Upper lobe of left lung (tissue), 6 donors: ENCODE data around the gene ASPRV1. TPM values are rescaled to one million over a fixed set of nuclear protein-coding genes. Genes with fewer than 3 reads are reported as not detected.

Source experiments
- ATAC-seq, 2 donors: fragments of 200-7000 bp; cut with Tn5 transposase; one replicate each; pipeline ENCODE4 v1.9.1; 2022; ENCODE audit warnings: mild to moderate bottlenecking in 2 of 2, moderate library complexity in 2 of 2; ENCODE audit not compliant: low FRiP score in 2 of 2
- DNase-seq, 2 donors: peaks; one replicate each; pipeline ENCODE4 v3.0.0-alpha.2; 2019 to 2020
- H3K27ac ChIP-seq, 4 donors: fragments of 200-600 bp; sonication (generic); one replicate each; pipeline ENCODE4 v1.5.1; 2016 to 2019
- H3K27me3 ChIP-seq, 4 donors: fragments of 200-600 bp; sonication (generic); one replicate each; pipeline ENCODE4 v1.5.1; 2017 to 2019
- H3K36me3 ChIP-seq, 4 donors: fragments of 200-600 bp; sonication (generic); one replicate each; pipeline ENCODE4 v1.5.1; 2016 to 2019
- H3K4me1 ChIP-seq, 4 donors: fragments of 200-600 bp; sonication (generic); one replicate each; pipeline ENCODE4 v1.5.1; 2018 to 2019
- H3K4me3 ChIP-seq, 4 donors: fragments of 200-600 bp; sonication (generic); one replicate each; pipeline ENCODE4 v1.5.1; 2017 to 2019; ENCODE audit warnings: mild to moderate bottlenecking in 2 of 4, moderate library complexity in 1 of 4
- H3K9me3 ChIP-seq, 4 donors: fragments of 200-600 bp; sonication (generic); one replicate each; pipeline ENCODE4 v1.5.1; 2018 to 2019
- EP300 ChIP-seq, 4 donors: sonication (generic); formaldehyde crosslinking; IDR thresholded peaks; one replicate each; pipeline ENCODE4 v1.5.1; 2017; ENCODE audit warnings: antibody characterized with exemption in 4 of 4, control low read depth in 2 of 4
- POLR2A ChIP-seq, 4 donors: fragments of 450-650 bp; IDR thresholded peaks; one replicate each; pipeline ENCODE4 v1.5.1; 2016 to 2017; ENCODE audit warnings: antibody characterized with exemption in 4 of 4, mild to moderate bottlenecking in 2 of 4
- POLR2AphosphoS5 ChIP-seq, 2 donors: sonication (generic); formaldehyde crosslinking; IDR thresholded peaks; one replicate each; pipeline ENCODE4 v1.5.1; 2017; ENCODE audit warnings: antibody characterized with exemption in 2 of 2
- WGBS, 2 donors: methylation state at CpG; one replicate each; pipeline ENCODE4 v1.1.5; 2017 to 2018; 5-methylcytosine and 5-hydroxymethylcytosine counted together
- total RNA-seq, 6 donors: library from RNA; depleted of rRNA in 4 of 6; stranded (reverse); fragments of >200 nt in 4 of 6; gene quantifications; one replicate each; pipeline versions ENCODE4 v1.1.0 to v1.2.1, GENCODE V29; 2016 to 2021
- TF ChIP-seq, protein P1 (sequence below), 6 experiments: fragments of 450-650 bp in 4 of 6; fragments of 200-600 bp in 2 of 6; sonication (generic) in 2 of 6; IDR thresholded peaks; one replicate each; pipeline ENCODE4 v1.5.1; 2016 to 2019; ENCODE audit warnings: antibody characterized with exemption in 6 of 6
- donor health status: DM: no; HTN: no; CAD: no; lungs with moderate emphysema.
- donor health status: DM: no; HTN: yes; CAD: no; lungs with severe emphysema.

The ASPRV1 gene
- total RNA-seq, 6 donors from 2014 or later: 1.0 to 2.1 (median 1.4) TPM

DNA sequence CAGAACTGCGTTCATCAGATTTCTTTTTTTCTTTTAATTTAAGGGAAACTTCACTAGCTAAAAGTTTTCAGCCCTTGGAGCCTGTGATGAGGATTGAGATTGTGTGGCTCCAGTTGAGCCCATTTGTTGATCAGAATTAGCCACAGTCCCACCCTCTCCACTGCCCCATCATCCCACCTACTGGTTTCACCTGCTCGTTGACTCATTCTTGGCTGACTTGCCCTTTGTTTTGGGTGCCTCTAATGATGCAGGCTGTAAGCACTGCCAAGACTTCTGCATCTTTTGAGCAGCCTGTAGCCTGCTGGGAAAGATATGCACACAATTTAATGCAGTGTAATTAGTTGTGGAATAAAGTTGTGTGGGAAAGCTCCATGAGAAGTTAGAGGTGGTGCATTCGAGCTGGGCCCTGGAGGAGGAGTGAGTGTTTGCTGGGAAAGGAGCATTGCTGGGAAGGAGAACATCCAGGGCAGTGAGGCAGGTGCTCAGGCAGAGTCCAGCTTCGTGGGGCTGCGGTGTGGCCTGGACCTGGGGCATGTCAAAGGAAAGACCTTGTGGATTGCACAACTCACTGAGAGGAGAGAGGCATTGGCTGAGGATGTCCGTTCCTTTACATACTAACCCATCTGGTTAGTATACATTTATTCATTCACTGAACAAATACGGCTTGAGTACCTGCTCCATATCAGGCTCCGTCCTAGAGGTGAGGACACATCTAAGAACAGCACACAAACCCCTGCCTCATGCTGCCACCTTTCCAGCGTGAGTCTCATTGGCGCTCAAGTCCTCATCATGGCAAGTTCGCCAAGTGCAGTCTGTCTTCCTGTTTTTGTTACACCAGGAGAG lies 18.2 kb downstream of the ASPRV1 start:
- H3K4me3 ChIP-seq: no peak overlapping the region
- TF ChIP-seq POLR2A (IDR thresholded peaks at IDR 0.05) (no peak), EP300 (IDR thresholded peaks at IDR 0.05) (no peak), POLR2AphosphoS5 (IDR thresholded peaks at IDR 0.05) (no peak)
- TF ChIP-seq, protein P1, sequence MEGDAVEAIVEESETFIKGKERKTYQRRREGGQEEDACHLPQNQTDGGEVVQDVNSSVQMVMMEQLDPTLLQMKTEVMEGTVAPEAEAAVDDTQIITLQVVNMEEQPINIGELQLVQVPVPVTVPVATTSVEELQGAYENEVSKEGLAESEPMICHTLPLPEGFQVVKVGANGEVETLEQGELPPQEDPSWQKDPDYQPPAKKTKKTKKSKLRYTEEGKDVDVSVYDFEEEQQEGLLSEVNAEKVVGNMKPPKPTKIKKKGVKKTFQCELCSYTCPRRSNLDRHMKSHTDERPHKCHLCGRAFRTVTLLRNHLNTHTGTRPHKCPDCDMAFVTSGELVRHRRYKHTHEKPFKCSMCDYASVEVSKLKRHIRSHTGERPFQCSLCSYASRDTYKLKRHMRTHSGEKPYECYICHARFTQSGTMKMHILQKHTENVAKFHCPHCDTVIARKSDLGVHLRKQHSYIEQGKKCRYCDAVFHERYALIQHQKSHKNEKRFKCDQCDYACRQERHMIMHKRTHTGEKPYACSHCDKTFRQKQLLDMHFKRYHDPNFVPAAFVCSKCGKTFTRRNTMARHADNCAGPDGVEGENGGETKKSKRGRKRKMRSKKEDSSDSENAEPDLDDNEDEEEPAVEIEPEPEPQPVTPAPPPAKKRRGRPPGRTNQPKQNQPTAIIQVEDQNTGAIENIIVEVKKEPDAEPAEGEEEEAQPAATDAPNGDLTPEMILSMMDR (IDR thresholded peaks at IDR 0.05): no peak
- peaks cover 6 to 49% (median 31%) of the 10 kb centered on the region in 4 donors for H3K36me3 ChIP-seq
- WGBS, 2 donors: 57 to 80% methylated on average over 11 of the region's 11 CpGs
- ATAC-seq (peak in 1 of 2 donors; percentile 16), DNase-seq (peak in 1 of 2 donors; percentile 43)
- peak overlapping the region; percentile 0 to 83 (median 76) for H3K27ac ChIP-seq
- H3K4me1 ChIP-seq: peaks cover 7 to 32% (median 17%) of the 10 kb centered on the region in 4 donors
- H3K9me3 ChIP-seq: no peaks in the 10 kb centered on the region
- H3K27me3 ChIP-seq: no peaks in the 10 kb centered on the region

GRCh38 chr2:69940691-69941090 lies 20.7 kb downstream of the ASPRV1 start:
- no peak overlapping the region for H3K27ac ChIP-seq
- H3K9me3 ChIP-seq: no peaks in the 10 kb centered on the region
- H3K36me3 ChIP-seq: peaks cover 16 to 74% (median 55%) of the 10 kb centered on the region in 4 donors
- TF ChIP-seq POLR2AphosphoS5 (IDR thresholded peaks at IDR 0.05) (no peak), EP300 (IDR thresholded peaks at IDR 0.05) (no peak), POLR2A (IDR thresholded peaks at IDR 0.05) (no peak)
- TF ChIP-seq, protein P1 (IDR thresholded peaks at IDR 0.05): no peak
- no peak overlapping the region for H3K4me3 ChIP-seq
- H3K27me3 ChIP-seq: no peaks in the 10 kb centered on the region
- 95 to 96% methylated on average over 8 of the region's 8 CpGs for WGBS, 2 donors
- no peak for DNase-seq
- peaks cover 0 to 21% (median 9%) of the 10 kb centered on the region in 4 donors for H3K4me1 ChIP-seq
- no peak for ATAC-seq

DNA sequence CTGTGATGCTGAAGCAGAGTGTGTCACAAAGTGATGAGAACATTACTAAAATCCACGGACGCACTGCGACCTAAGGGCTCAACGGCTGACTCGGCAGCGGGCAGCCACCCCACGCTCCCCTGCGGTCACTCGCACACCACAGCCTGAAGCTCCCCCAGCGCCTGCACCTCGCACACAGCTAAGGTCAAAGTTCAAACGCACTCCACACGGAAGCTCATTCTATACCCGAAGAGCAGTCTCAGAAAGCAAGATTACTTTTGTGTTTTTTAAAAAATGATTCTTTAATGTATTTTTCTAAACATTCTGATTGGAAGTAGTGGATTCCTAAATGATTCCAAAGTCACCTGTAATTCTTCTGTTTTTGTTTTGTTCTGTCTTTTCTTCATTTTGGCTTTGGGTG lies 21.7 kb downstream of the ASPRV1 start:
- WGBS, 2 donors: 86 to 89% methylated on average over 14 of the region's 14 CpGs
- no peak overlapping the region for H3K4me3 ChIP-seq
- no peaks in the 10 kb centered on the region for H3K27me3 ChIP-seq
- peaks cover 19 to 79% (median 59%) of the 10 kb centered on the region in 4 donors for H3K36me3 ChIP-seq
- peaks cover 1 to 18% (median 9%) of the 10 kb centered on the region in 4 donors for H3K4me1 ChIP-seq
- H3K27ac ChIP-seq: no peak overlapping the region
- TF ChIP-seq POLR2AphosphoS5 (IDR thresholded peaks at IDR 0.05) (no peak), POLR2A (IDR thresholded peaks at IDR 0.05) (no peak), EP300 (IDR thresholded peaks at IDR 0.05) (no peak)
- TF ChIP-seq, protein P1 (IDR thresholded peaks at IDR 0.05): no peak
- ATAC-seq (no peak), DNase-seq (peak in 1 of 2 donors; percentile 17)
- no peaks in the 10 kb centered on the region for H3K9me3 ChIP-seq

- no peak for ATAC-seq
- H3K4me3 ChIP-seq: no peak overlapping the region
- H3K9me3 ChIP-seq: no peaks in the 10 kb centered on the region
- 92 to 97% methylated on average over 14 of the region's 14 CpGs for WGBS, 2 donors
- peaks cover 15 to 20% (median 17%) of the 10 kb centered on the region in 4 donors for H3K4me1 ChIP-seq
- peaks cover 19 to 75% (median 56%) of the 10 kb centered on the region in 4 donors for H3K36me3 ChIP-seq
- no peak overlapping the region for H3K27ac ChIP-seq
- H3K27me3 ChIP-seq: no peaks in the 10 kb centered on the region
- no peak for TF ChIP-seq POLR2A (IDR thresholded peaks at IDR 0.05)
- TF ChIP-seq, protein P1 (IDR thresholded peaks at IDR 0.05): no peak
- TF ChIP-seq EP300 (IDR thresholded peaks at IDR 0.05): no peak
- TF ChIP-seq POLR2AphosphoS5 (IDR thresholded peaks at IDR 0.05): no peak
- DNase-seq: peak in 1 of 2 donors; percentile 16
Measured at GRCh38 chr2:69937968-69938367, 23.5 kb downstream of the ASPRV1 start.
